ENCODE results near the gene TFF1. TPM values are rescaled to one million over a fixed set of nuclear protein-coding genes. Genes with fewer than 3 reads are reported as not detected.

The TFF1 gene
- total RNA-seq, result 0.49 TPM in 1 of 2 replicates, not detected in the other

DNA sequence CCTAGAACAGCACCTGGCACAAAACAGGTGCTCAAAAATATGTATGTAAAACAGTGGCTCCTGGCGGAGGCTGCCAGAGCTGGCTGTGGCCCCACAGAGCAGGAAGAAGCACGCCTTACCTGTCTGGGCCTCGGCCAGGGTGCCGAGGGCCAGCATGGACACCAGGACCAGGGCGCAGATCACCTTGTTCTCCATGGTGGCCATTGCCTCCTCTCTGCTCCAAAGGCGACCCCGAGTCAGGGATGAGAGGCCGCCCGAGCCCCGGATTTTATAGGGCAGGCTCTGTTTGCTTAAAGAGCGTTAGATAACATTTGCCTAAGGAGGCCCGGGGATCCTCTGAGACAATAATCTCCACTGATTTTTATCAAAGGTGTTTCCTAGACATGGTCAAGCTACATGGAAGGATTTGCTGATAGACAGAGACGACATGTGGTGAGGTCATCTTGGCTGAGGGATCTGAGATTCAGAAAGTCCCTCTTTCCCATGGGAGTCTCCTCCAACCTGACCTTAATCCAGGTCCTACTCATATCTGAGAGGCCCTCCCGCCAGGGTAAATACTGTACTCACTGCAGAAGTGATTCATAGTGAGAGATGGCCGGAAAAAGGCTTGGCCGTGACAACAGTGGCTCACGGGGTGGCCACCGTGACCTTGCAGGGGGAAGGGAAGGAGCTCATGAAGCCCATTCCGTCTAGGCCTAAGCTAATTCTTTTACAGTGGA is at the start of gene TFF1:
Gene TFF1, minus strand, starts transcription at position 244 of the 719 bp plus-strand sequence. Its CDS starts 40 bp downstream, at position 204.

GRCh38 chr21:42403611-42404231 is 37.4 kb upstream of the TFF1 start, which contains the start of gene UBASH3A:
Gene UBASH3A, plus strand, starts transcription at chr21:42403902. Its CDS starts 44 bp downstream, at chr21:42403946.

GRCh38 chr21:42395905-42396651 is 29.7 kb upstream of the TFF1 start, which contains the start of gene TMPRSS3:
Gene TMPRSS3, minus strand, starts transcription at chr21:42396052. Its CDS starts 635 bp downstream, at chr21:42395417.

GRCh38 chr21:42350927-42351426 is 15.4 kb downstream of the TFF1 start, which contains the start of gene TFF2:
Gene TFF2, minus strand, starts transcription at chr21:42350994. Its CDS starts 37 bp downstream, at chr21:42350957.

GRCh38 chr21:42315296-42315891 is 50.9 kb downstream of the TFF1 start, which contains the start of gene TFF3:
Gene TFF3, minus strand, starts transcription at chr21:42315409. Its CDS starts 35 bp downstream, at chr21:42315374.

Other genes with a start within 250 kb of the TFF1 start
- gene ABCG1, start 147.4 kb downstream of the TFF1 start, total RNA-seq, result 2.9 TPM in 1 of 2 replicates, not detected in the other
- gene TFF3, start 51.1 kb downstream of the TFF1 start, total RNA-seq, result 1.1 and 1.4 TPM in 2 replicates
- not detected in 2 replicates for gene TFF2, start 15.5 kb downstream of the TFF1 start, total RNA-seq
- gene TMPRSS3, start 29.5 kb upstream of the TFF1 start, total RNA-seq, result not detected in 2 replicates
- gene UBASH3A, start 37.4 kb upstream of the TFF1 start, total RNA-seq, result not detected in 2 replicates
- gene RSPH1, start 129.7 kb upstream of the TFF1 start, total RNA-seq, result 0.38 TPM in 1 of 2 replicates, not detected in the other
- 7.3 and 13.6 TPM in 2 replicates for gene SLC37A1, start 147.3 kb upstream of the TFF1 start, total RNA-seq